ENCODE results near the gene KIRREL3. TPM values are rescaled to one million over a fixed set of nuclear protein-coding genes. Genes with fewer than 3 reads are reported as not detected.

Gene KIRREL3
- total and polyA plus RNA-seq, 3 experiments from 2014 or later, result not detected

- no peak overlapping the region for H3K27ac ChIP-seq (ENCODE audit: low read depth, low read length)
- ChIA-PET CTCF (no interaction called here), POLR2A (no interaction called here)
- H3K9me3 Mint-ChIP-seq, result peaks cover 0 to 2% (median 0%) of the 10 kb centered on the region in 5 donors
- H3K36me3 ChIP-seq (ENCODE audit: insufficient read depth, low read length), result no peaks in the 10 kb centered on the region
- no peaks in the 10 kb centered on the region for H3K9me3 ChIP-seq (ENCODE audit: low read length)
- H3K4me3 ChIP-seq (ENCODE audit: low read length), result no peak overlapping the region
- peaks cover 0 to 1% of the 10 kb centered on the region in 2 donors for H3K27me3 Mint-ChIP-seq
- H3K4me1 Mint-ChIP-seq, result no peaks in the 10 kb centered on the region
- no peak overlapping the region for H3K27ac Mint-ChIP-seq
- H3K36me3 Mint-ChIP-seq, result no peaks in the 10 kb centered on the region
- H3K4me1 ChIP-seq (ENCODE audit: insufficient read depth, low read length), result no peaks in the 10 kb centered on the region
- no peak for DNase-seq
- H3K4me3 Mint-ChIP-seq, result no peak overlapping the region
- no peaks in the 10 kb centered on the region for H3K27me3 ChIP-seq (ENCODE audit: insufficient read depth, low read length, poor library complexity, severe bottlenecking)
These were observed 422.1 kb downstream of the KIRREL3 start for GRCh38 chr11:126578426-126578825.

GRCh38 chr11:126578021-126578420, 422.5 kb downstream of the KIRREL3 start:
- no peaks in the 10 kb centered on the region for H3K27me3 ChIP-seq (ENCODE audit: insufficient read depth, low read length, poor library complexity, severe bottlenecking)
- H3K9me3 ChIP-seq (ENCODE audit: low read length), result no peaks in the 10 kb centered on the region
- ChIA-PET POLR2A (no interaction called here), CTCF (interaction anchor here (1.3 kb wide), 1 partner anchor 13 kb away, joined by 3 read pairs; no protein-coding TSS in a partner anchor)
- Mint-ChIP-seq H3K4me1 (no peaks in the 10 kb centered on the region), H3K36me3 (no peaks in the 10 kb centered on the region), H3K9me3 (peaks cover 0 to 2% (median 0%) of the 10 kb centered on the region in 5 donors), H3K4me3 (no peak overlapping the region), H3K27ac (no peak overlapping the region), H3K27me3 (peaks cover 0 to 1% of the 10 kb centered on the region in 2 donors)
- no peak for DNase-seq
- H3K4me1 ChIP-seq (ENCODE audit: insufficient read depth, low read length), result no peaks in the 10 kb centered on the region
- H3K36me3 ChIP-seq (ENCODE audit: insufficient read depth, low read length), result no peaks in the 10 kb centered on the region
- H3K4me3 ChIP-seq (ENCODE audit: low read length), result no peak overlapping the region
- no peak overlapping the region for H3K27ac ChIP-seq (ENCODE audit: low read depth, low read length)

- ChIA-PET POLR2A (no interaction called here), CTCF (no interaction called here)
- H3K4me3 Mint-ChIP-seq, result no peak overlapping the region
- Histone ChIP-seq H3K9me3 (ENCODE audit: low read length) (no peaks in the 10 kb centered on the region), H3K27ac (ENCODE audit: low read depth, low read length) (no peak overlapping the region), H3K27me3 (ENCODE audit: insufficient read depth, low read length, poor library complexity, severe bottlenecking) (no peaks in the 10 kb centered on the region), H3K4me3 (ENCODE audit: low read length) (no peak overlapping the region), H3K36me3 (ENCODE audit: insufficient read depth, low read length) (no peaks in the 10 kb centered on the region), H3K4me1 (ENCODE audit: insufficient read depth, low read length) (no peaks in the 10 kb centered on the region)
- no peaks in the 10 kb centered on the region for H3K4me1 Mint-ChIP-seq
- peaks cover 0 to 6% (median 0%) of the 10 kb centered on the region in 5 donors for H3K9me3 Mint-ChIP-seq
- H3K36me3 Mint-ChIP-seq, result no peaks in the 10 kb centered on the region
- no peak for DNase-seq
- H3K27me3 Mint-ChIP-seq, result peaks cover 1 to 6% of the 10 kb centered on the region in 2 donors
- H3K27ac Mint-ChIP-seq, result no peak overlapping the region
These were observed 424.7 kb downstream of the KIRREL3 start for GRCh38 chr11:126575849-126576248.

DNA sequence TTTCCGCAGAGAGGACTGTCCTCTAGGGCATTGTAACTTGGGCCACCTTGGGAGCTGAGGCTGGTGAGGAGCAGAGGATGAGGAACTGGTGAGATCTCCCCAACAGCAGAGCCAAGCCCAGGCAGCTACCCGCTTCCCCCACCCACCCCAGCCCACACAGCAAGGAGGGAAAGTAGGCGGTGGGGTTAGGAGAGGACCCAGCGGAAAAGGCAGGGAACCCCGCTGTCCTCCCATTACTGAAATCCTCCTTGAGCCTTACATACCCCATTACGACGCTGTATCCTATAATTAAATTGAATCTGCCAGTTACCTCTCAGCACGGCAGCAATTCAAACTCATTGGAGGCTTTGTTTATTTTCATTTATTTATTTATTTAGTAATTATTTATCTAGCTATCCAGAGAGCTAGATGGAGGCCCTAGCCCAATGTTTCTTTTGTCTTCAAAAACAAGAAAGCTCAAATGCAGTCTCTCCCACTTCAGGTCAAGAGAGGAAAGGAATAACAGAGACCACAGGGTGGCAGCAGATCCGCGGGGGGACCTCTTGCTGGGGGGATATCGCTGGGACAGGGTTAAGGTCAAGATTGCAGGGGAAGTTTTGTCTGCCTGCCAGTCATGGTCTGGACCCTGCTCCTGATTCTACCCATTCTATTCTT, 427.1 kb downstream of the KIRREL3 start:
- ChIA-PET POLR2A (no interaction called here), CTCF (interaction anchor here (1.1 to 1.5 kb wide), 2 partner anchors 10 to 20 kb away, joined by 3 read pairs; no protein-coding TSS in a partner anchor)
- DNase-seq, result no peak
- Histone ChIP-seq H3K4me1 (ENCODE audit: insufficient read depth, low read length) (no peaks in the 10 kb centered on the region), H3K27ac (ENCODE audit: low read depth, low read length) (no peak overlapping the region), H3K36me3 (ENCODE audit: insufficient read depth, low read length) (no peaks in the 10 kb centered on the region), H3K9me3 (ENCODE audit: low read length) (no peaks in the 10 kb centered on the region), H3K4me3 (ENCODE audit: low read length) (no peak overlapping the region), H3K27me3 (ENCODE audit: insufficient read depth, low read length, poor library complexity, severe bottlenecking) (no peaks in the 10 kb centered on the region)
- Mint-ChIP-seq H3K27me3 (peaks cover 4 to 6% of the 10 kb centered on the region in 2 donors), H3K27ac (no peak overlapping the region), H3K4me3 (no peak overlapping the region), H3K9me3 (peaks cover 0 to 4% (median 0%) of the 10 kb centered on the region in 5 donors), H3K4me1 (no peaks in the 10 kb centered on the region), H3K36me3 (no peaks in the 10 kb centered on the region)

DNA sequence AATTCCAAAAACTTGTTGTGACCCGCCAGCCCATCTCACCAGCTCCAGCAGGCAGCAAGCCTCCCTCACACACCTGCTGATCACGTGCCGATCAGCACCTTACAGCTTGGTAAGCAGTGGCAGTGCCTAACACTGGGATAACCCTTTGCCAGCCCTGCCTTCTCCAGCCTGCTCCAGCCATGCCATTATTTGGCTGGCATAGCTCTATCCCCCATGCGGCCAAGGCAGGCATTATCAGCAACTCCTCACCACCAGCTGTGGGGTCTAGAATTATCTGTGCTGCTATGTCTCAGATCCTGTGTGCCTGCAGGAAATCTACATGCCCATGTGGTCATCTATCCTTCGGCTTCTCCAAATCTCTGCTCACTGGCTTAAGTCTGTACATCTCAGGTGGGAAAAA, 430.1 kb downstream of the KIRREL3 start:
- Histone ChIP-seq H3K9me3 (ENCODE audit: low read length) (no peaks in the 10 kb centered on the region), H3K27me3 (ENCODE audit: insufficient read depth, low read length, poor library complexity, severe bottlenecking) (no peaks in the 10 kb centered on the region), H3K36me3 (ENCODE audit: insufficient read depth, low read length) (no peaks in the 10 kb centered on the region), H3K27ac (ENCODE audit: low read depth, low read length) (no peak overlapping the region), H3K4me3 (ENCODE audit: low read length) (no peak overlapping the region), H3K4me1 (ENCODE audit: insufficient read depth, low read length) (no peaks in the 10 kb centered on the region)
- no peak overlapping the region for H3K4me3 Mint-ChIP-seq
- no peak for DNase-seq
- H3K27ac Mint-ChIP-seq, result no peak overlapping the region
- POLR2A ChIA-PET, result no interaction called here
- peaks cover 0 to 4% (median 0%) of the 10 kb centered on the region in 5 donors for H3K9me3 Mint-ChIP-seq
- peaks cover 4 to 16% of the 10 kb centered on the region in 2 donors for H3K27me3 Mint-ChIP-seq
- H3K4me1 Mint-ChIP-seq, result no peaks in the 10 kb centered on the region
- CTCF ChIA-PET, result no interaction called here
- no peaks in the 10 kb centered on the region for H3K36me3 Mint-ChIP-seq

- Histone ChIP-seq H3K4me3 (ENCODE audit: low read length) (no peak overlapping the region), H3K36me3 (ENCODE audit: insufficient read depth, low read length) (no peaks in the 10 kb centered on the region), H3K4me1 (ENCODE audit: insufficient read depth, low read length) (no peaks in the 10 kb centered on the region), H3K27me3 (ENCODE audit: insufficient read depth, low read length, poor library complexity, severe bottlenecking) (no peaks in the 10 kb centered on the region), H3K9me3 (ENCODE audit: low read length) (no peaks in the 10 kb centered on the region), H3K27ac (ENCODE audit: low read depth, low read length) (no peak overlapping the region)
- no peaks in the 10 kb centered on the region for H3K36me3 Mint-ChIP-seq
- ChIA-PET CTCF (no interaction called here), POLR2A (no interaction called here)
- no peak for DNase-seq
- peaks cover 0 to 4% (median 0%) of the 10 kb centered on the region in 5 donors for H3K9me3 Mint-ChIP-seq
- H3K4me3 Mint-ChIP-seq, result no peak overlapping the region
- H3K27ac Mint-ChIP-seq, result no peak overlapping the region
- H3K4me1 Mint-ChIP-seq, result no peaks in the 10 kb centered on the region
- peaks cover 12 to 23% of the 10 kb centered on the region in 2 donors for H3K27me3 Mint-ChIP-seq
These were observed 433.2 kb downstream of the KIRREL3 start for GRCh38 chr11:126567419-126567818.

- Histone ChIP-seq H3K9me3 (ENCODE audit: low read length) (no peaks in the 10 kb centered on the region), H3K27ac (ENCODE audit: low read depth, low read length) (no peak overlapping the region), H3K4me3 (ENCODE audit: low read length) (no peak overlapping the region), H3K27me3 (ENCODE audit: insufficient read depth, low read length, poor library complexity, severe bottlenecking) (no peaks in the 10 kb centered on the region), H3K36me3 (ENCODE audit: insufficient read depth, low read length) (no peaks in the 10 kb centered on the region), H3K4me1 (ENCODE audit: insufficient read depth, low read length) (no peaks in the 10 kb centered on the region)
- ChIA-PET POLR2A (no interaction called here), CTCF (interaction anchor here (1.1 kb wide), 1 partner anchor 13 kb away, joined by 3 read pairs; no protein-coding TSS in a partner anchor)
- H3K9me3 Mint-ChIP-seq, result peaks cover 0 to 6% (median 0%) of the 10 kb centered on the region in 5 donors
- no peak for DNase-seq
- peaks cover 15 to 17% of the 10 kb centered on the region in 2 donors for H3K27me3 Mint-ChIP-seq
- no peaks in the 10 kb centered on the region for H3K36me3 Mint-ChIP-seq
- H3K4me3 Mint-ChIP-seq, result no peak overlapping the region
- H3K27ac Mint-ChIP-seq, result no peak overlapping the region
- H3K4me1 Mint-ChIP-seq, result no peaks in the 10 kb centered on the region
These were observed 436.0 kb downstream of the KIRREL3 start for GRCh38 chr11:126564566-126564965.

GRCh38 chr11:126561327-126561893, 439.2 kb downstream of the KIRREL3 start:
- H3K9me3 ChIP-seq (ENCODE audit: low read length), result no peaks in the 10 kb centered on the region
- H3K4me1 ChIP-seq (ENCODE audit: insufficient read depth, low read length), result no peaks in the 10 kb centered on the region
- H3K27ac ChIP-seq (ENCODE audit: low read depth, low read length), result no peak overlapping the region
- H3K36me3 ChIP-seq (ENCODE audit: insufficient read depth, low read length), result no peaks in the 10 kb centered on the region
- H3K9me3 Mint-ChIP-seq, result peaks cover 0 to 6% (median 0%) of the 10 kb centered on the region in 5 donors
- H3K27ac Mint-ChIP-seq, result no peak overlapping the region
- POLR2A ChIA-PET, result no interaction called here
- H3K4me3 ChIP-seq (ENCODE audit: low read length), result no peak overlapping the region
- H3K27me3 Mint-ChIP-seq, result peaks cover 12 to 16% of the 10 kb centered on the region in 2 donors
- H3K4me1 Mint-ChIP-seq, result no peaks in the 10 kb centered on the region
- H3K36me3 Mint-ChIP-seq, result no peaks in the 10 kb centered on the region
- no peak for DNase-seq
- CTCF ChIA-PET, result no interaction called here
- H3K4me3 Mint-ChIP-seq, result no peak overlapping the region
- H3K27me3 ChIP-seq (ENCODE audit: insufficient read depth, low read length, poor library complexity, severe bottlenecking), result no peaks in the 10 kb centered on the region

Measured in CD8-positive, alpha-beta memory T cell (primary cell).